HG03280 (cell line): Measurements from ENCODE around the gene KRT8.
"Not testable (repeated sequence)": the region's sequence is repeated elsewhere in the genome, so short reads cannot be mapped to it uniquely, and the experiment has no call there.

Experiments used
- ATAC-seq: cut with Tn5 transposase; IDR thresholded peaks from one replicate; pipeline ENCODE4 v1.9.1; 2021; ENCODE audit warnings: mild to moderate bottlenecking, moderate library complexity; ENCODE audit not compliant: unreplicated experiment

Gene KRT8

GRCh38 chr12:52904509-52905300 is at the start of gene KRT8:
TSS of gene KRT8 (minus strand) at chr12:52905076. CDS start at chr12:52904981, 95 bp downstream.
- not testable (repeated sequence) for ATAC-seq

GRCh38 chr12:52953181-52953841 is 48.4 kb upstream of the KRT8 start:
- no peak for ATAC-seq

GRCh38 chr12:52952076-52952801 is 47.4 kb upstream of the KRT8 start:
- no peak for ATAC-seq

- no peak for ATAC-seq
Measured at GRCh38 chr12:52951640-52952039, 46.8 kb upstream of the KRT8 start.

- ATAC-seq = no peak
Measured at GRCh38 chr12:52951126-52951525, 46.2 kb upstream of the KRT8 start.

- ATAC-seq = no peak
Measured at GRCh38 chr12:52950553-52950952, 45.7 kb upstream of the KRT8 start.

GRCh38 chr12:52949413-52950331 is 44.8 kb upstream of the KRT8 start:
- no peak for ATAC-seq

- no peak for ATAC-seq
Measured at GRCh38 chr12:52947738-52948423, 43.0 kb upstream of the KRT8 start.

GRCh38 chr12:52946797-52947547 is 42.1 kb upstream of the KRT8 start:
- no peak for ATAC-seq

GRCh38 chr12:52946334-52946733 is 41.5 kb upstream of the KRT8 start:
- ATAC-seq = no peak

GRCh38 chr12:52945389-52946232 is 40.7 kb upstream of the KRT8 start:
- ATAC-seq = no peak

- no peak for ATAC-seq
Measured at GRCh38 chr12:52944683-52945388, 40.0 kb upstream of the KRT8 start.

GRCh38 chr12:52942901-52943181 is 38.0 kb upstream of the KRT8 start:
- no peak for ATAC-seq

- no peak for ATAC-seq
Measured at GRCh38 chr12:52942066-52942900, 37.4 kb upstream of the KRT8 start.

- no peak for ATAC-seq
Measured at GRCh38 chr12:52929538-52929937, 24.7 kb upstream of the KRT8 start.

GRCh38 chr12:52927964-52928363 is 23.1 kb upstream of the KRT8 start:
- no peak for ATAC-seq

GRCh38 chr12:52926596-52927234 is 21.8 kb upstream of the KRT8 start:
- no peak for ATAC-seq
